Kidney epithelial cell (primary cell): Measurements from ENCODE around the gene COA8. TPM values are rescaled to one million over a fixed set of nuclear protein-coding genes. Genes with fewer than 3 reads are reported as not detected.
"Not testable (repeated sequence)": the region's sequence is repeated elsewhere in the genome, so short reads cannot be mapped to it uniquely, and the experiment has no call there.

Source experiments
- DNase-seq: peaks from one replicate; pipeline ENCODE4 v3.0.0-alpha.2; 2010; ENCODE audit warnings: low read depth
- H3K27me3 ChIP-seq: 2 replicates; pipeline ENCODE4 v1.6.0; 2011; ENCODE audit warnings: low read length; ENCODE audit not compliant: control insufficient read depth, insufficient read depth
- H3K36me3 ChIP-seq: 2 replicates; pipeline ENCODE4 v1.5.1; 2011; ENCODE audit warnings: low read length; ENCODE audit not compliant: control insufficient read depth, insufficient read depth
- H3K4me3 ChIP-seq: 2 replicates; pipeline ENCODE4 v1.5.1; 2011; ENCODE audit warnings: low read depth, mild to moderate bottlenecking, control low read depth, low read length
- total RNA-seq: library from RNA; depleted of rRNA; stranded (reverse); fragments of >200 nt; gene quantifications from 2 replicates; pipeline ENCODE4 v1.2.3, GENCODE V29; 2015
- TF ChIP-seq, protein P1 (sequence below): IDR thresholded peaks from 2 replicates; pipeline ENCODE4 v1.5.1; 2011; ENCODE audit warnings: mild to moderate bottlenecking, moderate library complexity, low read length, control low read depth, inconsistent platforms; ENCODE audit not compliant: insufficient read depth, poor library complexity, severe bottlenecking

The COA8 gene
- total RNA-seq, 1 donor from 2014 or later: 83.8 TPM

DNA sequence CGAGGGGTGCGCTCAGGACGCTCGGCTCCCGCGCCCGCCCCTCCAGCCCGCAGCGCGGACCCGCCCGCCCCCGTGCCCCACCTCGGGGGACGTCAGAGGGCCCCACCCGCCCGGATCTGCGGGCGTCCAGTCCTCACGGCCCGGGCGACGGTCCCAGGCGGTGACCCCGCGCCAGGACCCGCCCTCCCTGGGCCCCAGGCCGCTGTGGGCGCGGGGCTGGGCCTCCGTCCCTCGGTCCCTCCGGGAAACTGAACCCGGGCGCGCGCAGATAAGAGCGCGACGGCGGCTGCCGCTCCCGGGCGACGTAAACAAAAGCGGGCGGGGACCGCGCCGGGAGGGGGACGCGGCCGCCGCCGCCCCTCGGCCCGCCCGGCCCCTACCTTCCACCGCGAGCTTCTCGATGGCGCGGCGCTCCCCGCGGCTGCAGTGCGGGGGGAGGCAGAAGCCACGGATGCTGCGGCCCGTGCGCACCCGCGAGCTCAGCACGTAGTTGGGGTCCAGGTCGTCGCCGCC lies 41.3 kb upstream of the COA8 start:
- peaks cover 12% of the 10 kb centered on the region for H3K27me3 ChIP-seq
- no peaks in the 10 kb centered on the region for H3K36me3 ChIP-seq
- TF ChIP-seq, protein P1, sequence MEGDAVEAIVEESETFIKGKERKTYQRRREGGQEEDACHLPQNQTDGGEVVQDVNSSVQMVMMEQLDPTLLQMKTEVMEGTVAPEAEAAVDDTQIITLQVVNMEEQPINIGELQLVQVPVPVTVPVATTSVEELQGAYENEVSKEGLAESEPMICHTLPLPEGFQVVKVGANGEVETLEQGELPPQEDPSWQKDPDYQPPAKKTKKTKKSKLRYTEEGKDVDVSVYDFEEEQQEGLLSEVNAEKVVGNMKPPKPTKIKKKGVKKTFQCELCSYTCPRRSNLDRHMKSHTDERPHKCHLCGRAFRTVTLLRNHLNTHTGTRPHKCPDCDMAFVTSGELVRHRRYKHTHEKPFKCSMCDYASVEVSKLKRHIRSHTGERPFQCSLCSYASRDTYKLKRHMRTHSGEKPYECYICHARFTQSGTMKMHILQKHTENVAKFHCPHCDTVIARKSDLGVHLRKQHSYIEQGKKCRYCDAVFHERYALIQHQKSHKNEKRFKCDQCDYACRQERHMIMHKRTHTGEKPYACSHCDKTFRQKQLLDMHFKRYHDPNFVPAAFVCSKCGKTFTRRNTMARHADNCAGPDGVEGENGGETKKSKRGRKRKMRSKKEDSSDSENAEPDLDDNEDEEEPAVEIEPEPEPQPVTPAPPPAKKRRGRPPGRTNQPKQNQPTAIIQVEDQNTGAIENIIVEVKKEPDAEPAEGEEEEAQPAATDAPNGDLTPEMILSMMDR: no peak
- peak overlapping the region; percentile 59 for H3K4me3 ChIP-seq
- no peak for DNase-seq

GRCh38 chr14:103521951-103522563 lies 40.7 kb upstream of the COA8 start:
- no peaks in the 10 kb centered on the region for H3K36me3 ChIP-seq
- DNase-seq: no peak
- H3K27me3 ChIP-seq: peaks cover 12% of the 10 kb centered on the region
- peak overlapping the region; percentile 59 for H3K4me3 ChIP-seq
- TF ChIP-seq, protein P1: no peak

GRCh38 chr14:103522649-103523574 lies 39.8 kb upstream of the COA8 start, which contains the start of gene CKB:
CKB (minus strand) TSS chr14:103522830; CDS start chr14:103522493, 337 bp downstream.
- TF ChIP-seq, protein P1: no peak
- DNase-seq: no peak
- peak within 1 kb of the TSS; percentile 59 for H3K4me3 ChIP-seq
- peaks cover 12% of the 10 kb centered on the region for H3K27me3 ChIP-seq
- H3K36me3 ChIP-seq: no peaks in the 10 kb centered on the region

DNA sequence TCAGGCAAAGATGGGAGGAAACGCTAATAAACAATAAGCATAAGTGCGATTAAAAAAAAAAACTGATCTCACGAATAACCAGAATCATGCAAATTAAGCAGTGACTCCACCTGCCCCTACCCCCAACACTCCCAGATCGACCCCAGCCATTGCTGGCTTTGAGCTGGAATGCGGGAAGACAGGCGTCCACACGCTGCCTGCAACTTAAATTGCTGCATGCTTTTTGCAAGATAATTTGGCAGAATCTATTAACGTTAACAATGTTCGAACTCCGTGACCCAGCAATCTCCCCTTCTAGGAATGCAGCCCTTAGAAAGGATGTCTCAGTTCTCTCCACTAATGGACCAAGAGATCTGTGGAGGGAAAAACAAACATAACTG lies 39.2 kb upstream of the COA8 start:
- TF ChIP-seq, protein P1: no peak
- no peak overlapping the region for H3K4me3 ChIP-seq
- H3K36me3 ChIP-seq: no peaks in the 10 kb centered on the region
- no peak for DNase-seq
- H3K27me3 ChIP-seq: peaks cover 12% of the 10 kb centered on the region

DNA sequence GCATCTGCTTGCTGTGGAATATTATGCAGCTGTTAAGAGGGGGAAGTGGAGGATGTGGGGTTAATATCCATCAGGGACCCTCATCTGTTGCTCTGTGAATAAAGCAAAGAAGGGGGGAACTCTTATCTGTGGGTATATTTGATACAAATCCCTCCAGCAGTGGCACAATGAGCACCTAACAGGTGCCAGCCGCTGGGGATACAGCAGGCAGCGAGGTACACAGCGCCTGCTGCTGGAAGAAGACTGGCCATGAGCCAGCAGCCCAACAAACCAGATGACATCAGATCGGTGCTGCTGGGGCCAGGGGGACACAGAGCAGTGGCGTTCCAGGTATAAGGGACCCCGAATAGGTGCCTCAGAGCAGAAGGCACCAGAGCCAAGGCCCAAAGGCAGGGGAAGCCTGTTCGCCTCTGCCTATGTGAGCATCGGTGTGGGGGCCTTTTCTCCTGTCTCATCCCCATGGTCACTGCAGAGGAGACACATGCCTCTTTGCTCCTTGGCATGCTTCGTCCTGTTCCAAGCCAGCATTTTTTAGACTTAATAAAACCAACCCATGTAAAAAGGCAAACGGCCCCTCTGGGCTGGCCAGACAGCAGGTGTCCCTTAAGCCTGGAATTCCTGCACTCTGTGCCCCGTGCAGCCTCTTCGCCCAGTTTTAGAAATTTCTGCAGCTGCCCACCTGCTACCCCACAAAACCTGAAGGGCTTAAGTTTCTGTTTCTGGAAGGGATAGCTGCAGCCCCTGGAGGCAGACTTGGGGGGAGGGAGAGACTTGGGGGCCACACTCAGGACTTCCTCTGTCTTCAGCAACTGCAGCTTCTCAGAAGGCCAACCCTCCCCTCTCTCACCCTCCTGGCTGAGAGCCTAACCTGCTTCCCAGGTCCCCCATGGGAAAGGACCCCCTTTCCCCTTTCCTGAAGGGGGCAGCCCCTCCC lies 38.5 kb upstream of the COA8 start:
- DNase-seq: no peak
- Histone ChIP-seq H3K27me3 (peaks cover 12% of the 10 kb centered on the region), H3K4me3 (no peak overlapping the region), H3K36me3 (no peaks in the 10 kb centered on the region)
- TF ChIP-seq, protein P1: no peak

DNA sequence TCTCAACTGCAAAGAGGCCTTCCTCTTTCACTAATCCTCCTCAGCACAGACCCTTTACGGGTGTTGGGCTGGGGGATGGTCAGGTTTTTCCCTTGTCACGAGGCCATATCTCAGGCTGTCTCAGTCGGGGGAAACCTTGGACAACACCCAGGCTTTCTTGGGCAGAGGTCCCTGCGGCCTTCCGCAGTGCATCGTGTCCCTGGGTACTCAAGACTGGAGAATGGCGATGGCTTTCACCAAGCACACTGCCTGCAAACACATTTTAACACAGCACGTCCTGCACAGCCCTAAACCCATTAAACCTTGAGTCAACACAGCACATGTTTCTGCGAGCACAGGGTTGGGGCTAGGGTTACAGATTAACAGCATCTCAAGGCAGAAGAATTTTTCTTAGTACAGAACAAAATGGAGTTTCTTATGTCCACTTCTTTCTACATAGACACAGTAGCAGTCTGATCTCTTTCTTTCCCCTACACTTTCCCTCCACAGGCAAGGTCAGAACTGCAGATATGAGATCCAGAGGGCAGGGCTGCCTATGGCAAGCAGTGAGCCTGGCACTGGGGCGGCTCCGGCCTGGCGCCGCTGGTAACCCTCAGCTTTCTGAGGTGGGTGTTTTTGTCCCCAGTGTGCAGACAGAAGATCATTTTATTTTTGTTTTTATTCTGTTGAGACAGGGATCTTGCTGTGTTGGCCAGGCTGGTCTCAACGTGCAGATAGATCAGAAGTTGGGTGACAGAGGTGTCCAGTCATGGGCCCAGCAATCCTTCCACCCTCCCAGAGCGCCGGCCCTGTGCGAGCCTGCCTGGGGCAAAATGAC lies 37.1 kb upstream of the COA8 start:
- not testable (repeated sequence) for H3K4me3 ChIP-seq, DNase-seq, H3K36me3 ChIP-seq
- H3K27me3 ChIP-seq: peaks cover 12% of the 10 kb centered on the region
